GM18951 (cell line): ENCODE data around the gene OR9I1.

Experiments
- POLR2A ChIP-seq: IDR thresholded peaks from 4 replicates; pipeline ENCODE4 v1.6.1; 2011; ENCODE audit warnings: mild to moderate bottlenecking; ENCODE audit not compliant: insufficient read length, insufficient read depth; ENCODE audit errors: extremely low read depth
- in situ Hi-C: fragments of 300-500 bp; cut with MboI; formaldehyde crosslinking; loops from one replicate; pipeline ENCODE4 v1.12.0; 2022; ENCODE audit warnings: low sequenced_read_pairs, mixed read lengths, inconsistent platforms; ENCODE audit not compliant: unreplicated experiment

OR9I1 gene

GRCh38 chr11:58068655-58069054 lies 56.7 kb downstream of the OR9I1 start:
- in situ Hi-C loops: no loop called here
- no peak for TF ChIP-seq POLR2A

GRCh38 chr11:58067685-58068084 lies 57.6 kb downstream of the OR9I1 start:
- in situ Hi-C loops: no loop called here

More at GRCh38 chr11:58067685-58068084, 57.6 kb downstream of the OR9I1 start:
- TF ChIP-seq POLR2A: no peak
